Omental fat pad (tissue), 4 donors: ENCODE results near the gene SLC2A9. TPM values are rescaled to one million over a fixed set of nuclear protein-coding genes. Genes with fewer than 3 reads are reported as not detected.

ENCODE experiments used
- ATAC-seq: fragments of 150-250 bp; one replicate; pipeline ENCODE4 v1.9.1; 2016; ENCODE audit warnings: mild to moderate bottlenecking, moderate library complexity; ENCODE audit not compliant: low FRiP score
- DNase-seq: peaks from one replicate; pipeline ENCODE4 v3.0.0-alpha.2; 2019; ENCODE audit warnings: low spot score
- CTCF ChIP-seq, 3 donors: fragments of 450-650 bp; IDR thresholded peaks; one replicate each; pipeline ENCODE4 v1.5.1; 2016 to 2017; ENCODE audit warnings: antibody characterized with exemption in 3 of 3, mild to moderate bottlenecking in 3 of 3, moderate library complexity in 2 of 3
- total RNA-seq, 4 donors: library from RNA; depleted of rRNA; stranded (reverse); fragments of >200 nt; gene quantifications; one replicate each; pipeline ENCODE4 v1.1.0, GENCODE V29; 2016

Gene SLC2A9
- total RNA-seq, 4 donors from 2014 or later, result 4.7 to 8.5 (median 7.3) TPM

GRCh38 chr4:9970399-9971011 lies 50.8 kb downstream of the SLC2A9 start:
- no peak for TF ChIP-seq CTCF (IDR thresholded peaks at IDR 0.05)
- DNase-seq (no peak), ATAC-seq (no peak)

DNA sequence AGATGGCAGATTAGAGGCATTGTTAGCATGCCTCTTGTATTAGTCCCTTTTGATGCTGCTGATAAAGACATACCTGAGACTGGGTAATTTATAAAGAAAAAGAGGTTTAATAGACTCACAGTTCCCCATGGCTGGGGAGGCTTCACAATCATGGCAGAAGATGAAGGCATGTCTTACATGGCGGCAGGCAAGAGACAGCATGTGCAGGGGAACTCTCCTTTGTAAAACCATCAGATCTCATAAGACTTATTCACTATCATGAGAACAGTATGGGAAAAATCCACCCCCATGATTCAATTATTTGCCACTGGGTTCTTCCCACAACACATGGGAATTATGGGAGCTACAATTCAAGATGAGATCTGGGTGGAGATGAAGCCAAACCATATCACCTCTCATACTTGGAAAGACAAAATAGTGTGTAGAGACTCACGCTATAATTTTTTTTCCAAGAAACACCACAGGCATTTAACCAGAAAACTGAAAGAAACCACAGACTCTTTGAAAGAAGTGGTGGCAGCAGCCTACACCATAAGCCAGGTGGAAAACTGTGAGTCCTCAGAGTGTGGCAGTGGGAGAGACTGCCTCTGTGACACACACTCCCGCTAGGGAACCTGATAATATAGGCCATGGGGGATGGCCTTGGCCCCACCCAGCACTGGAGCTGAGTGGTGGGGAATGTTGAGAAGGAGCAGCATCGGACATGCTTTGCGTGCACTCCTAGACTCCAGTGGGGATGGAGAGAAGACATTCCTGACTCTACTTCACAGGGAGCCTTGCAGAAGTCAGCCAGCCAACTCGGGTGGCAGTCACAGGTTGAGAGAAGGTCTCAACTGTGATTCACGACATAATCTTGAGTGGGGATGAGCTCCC lies 51.5 kb downstream of the SLC2A9 start:
- no peak for ATAC-seq
- no peak for DNase-seq
- TF ChIP-seq CTCF (IDR thresholded peaks at IDR 0.05), result no peak

DNA sequence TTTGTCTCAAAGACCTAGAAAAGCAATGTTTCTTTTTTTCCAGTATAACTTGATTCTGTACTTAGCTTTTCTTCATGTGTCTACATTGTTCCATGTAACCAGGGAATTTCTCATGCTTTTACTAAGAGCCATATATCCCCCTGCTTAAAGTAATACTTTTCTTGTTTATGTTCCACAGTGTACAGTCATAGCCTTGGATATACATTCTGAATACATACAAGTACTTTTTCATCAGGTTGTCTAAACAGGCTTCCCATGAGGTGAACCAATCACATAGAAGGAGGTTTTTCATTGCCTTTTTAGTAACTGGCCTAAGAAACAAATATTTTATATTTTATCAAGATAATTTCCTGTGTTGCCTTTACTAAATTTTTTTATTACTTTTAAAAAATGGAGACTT lies 52.8 kb downstream of the SLC2A9 start:
- ATAC-seq (no peak), DNase-seq (no peak)
- TF ChIP-seq CTCF (IDR thresholded peaks at IDR 0.05), result no peak

DNA sequence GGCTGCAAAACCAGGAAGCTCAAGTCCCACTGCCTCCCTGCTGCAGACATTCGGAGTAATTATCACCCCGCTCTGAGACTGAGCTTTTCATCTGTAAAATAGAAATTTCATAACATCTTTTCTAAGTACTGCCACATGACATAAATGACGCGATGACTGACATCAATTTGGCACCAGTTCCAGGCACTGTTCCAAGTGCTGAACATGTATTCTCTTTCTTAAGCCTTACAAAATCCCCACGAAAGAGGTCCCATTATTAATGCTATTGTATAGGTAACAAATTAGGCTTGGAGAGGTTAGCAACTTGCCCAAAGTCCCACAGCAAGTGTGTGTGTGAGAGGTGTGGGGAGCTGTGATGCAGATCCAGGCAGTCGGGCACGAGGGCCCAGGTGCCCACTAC lies 56.4 kb downstream of the SLC2A9 start:
- no peak for DNase-seq
- ATAC-seq, result no peak
- no peak for TF ChIP-seq CTCF (IDR thresholded peaks at IDR 0.05)

- TF ChIP-seq CTCF (IDR thresholded peaks at IDR 0.05), result no peak
- no peak for DNase-seq
These were observed 58.0 kb downstream of the SLC2A9 start for GRCh38 chr4:9963328-9963727.

GRCh38 chr4:9962611-9963314 lies 58.5 kb downstream of the SLC2A9 start:
- TF ChIP-seq CTCF (IDR thresholded peaks at IDR 0.05), result no peak
- ATAC-seq (no peak), DNase-seq (no peak)

More at GRCh38 chr4:9963328-9963727, 58.0 kb downstream of the SLC2A9 start:
- no peak for ATAC-seq
